H9 (cell line): ENCODE data around the gene CCR7. TPM values are rescaled to one million over a fixed set of nuclear protein-coding genes. Genes with fewer than 3 reads are reported as not detected.

Experiments
- DNase-seq: peaks from one replicate; pipeline ENCODE4 v3.0.0-alpha.2; 2017
- H2AFZ ChIP-seq: one replicate; pipeline ENCODE4 v1.6.1; 2013; ENCODE audit warnings: mild to moderate bottlenecking, low read length, control low read depth, moderate library complexity
- H2AK5ac ChIP-seq: 2 replicates; pipeline ENCODE4 v1.6.1; 2013; ENCODE audit warnings: low read length, control low read depth, mixed read lengths; ENCODE audit not compliant: insufficient read length
- H2BK120ac ChIP-seq: one replicate; pipeline ENCODE4 v1.6.1; 2013; ENCODE audit warnings: low read depth, mild to moderate bottlenecking, low read length, control low read depth, inconsistent platforms; ENCODE audit not compliant: poor library complexity, severe bottlenecking
- H2BK12ac ChIP-seq: 2 replicates; pipeline ENCODE4 v1.6.1; 2013; ENCODE audit warnings: low read length, control low read depth, mixed read lengths, low read depth; ENCODE audit not compliant: insufficient read length
- H2BK15ac ChIP-seq: 2 replicates; pipeline ENCODE4 v1.6.1; 2013; ENCODE audit warnings: low read depth, low read length, control low read depth
- H2BK20ac ChIP-seq: one replicate; pipeline ENCODE4 v1.6.1; 2013; ENCODE audit warnings: low read depth, mild to moderate bottlenecking, low read length, control low read depth, inconsistent platforms; ENCODE audit not compliant: poor library complexity, severe bottlenecking
- H2BK5ac ChIP-seq: 2 replicates; pipeline ENCODE4 v1.6.1; 2013; ENCODE audit warnings: low read length, control low read depth, mixed read lengths; ENCODE audit not compliant: insufficient read length
- H3K14ac ChIP-seq: 2 replicates; pipeline ENCODE4 v1.6.1; 2013; ENCODE audit warnings: low read length, control low read depth; ENCODE audit not compliant: insufficient read depth
- H3K18ac ChIP-seq: 2 replicates; pipeline ENCODE4 v1.6.1; 2013; ENCODE audit warnings: low read depth, mild to moderate bottlenecking, mixed read lengths, low read length, control low read depth; ENCODE audit not compliant: insufficient read length
- H3K23ac ChIP-seq: 2 replicates; pipeline ENCODE4 v1.6.1; 2013; ENCODE audit warnings: low read length, control low read depth, mixed read lengths, low read depth; ENCODE audit not compliant: insufficient read length
- H3K23me2 ChIP-seq: 2 replicates; pipeline ENCODE4 v1.6.1; 2013; ENCODE audit warnings: low read depth, mild to moderate bottlenecking, mixed read lengths, low read length, control low read depth; ENCODE audit not compliant: insufficient read length, poor library complexity, severe bottlenecking
- H3K27ac ChIP-seq: 2 replicates; pipeline ENCODE4 v1.5.1; 2013; ENCODE audit warnings: low read length, control low read depth, mixed read lengths, low read depth; ENCODE audit not compliant: insufficient read length
- H3K27me3 ChIP-seq: 2 replicates; pipeline ENCODE4 v1.6.1; 2013; ENCODE audit warnings: low read length, control low read depth, inconsistent platforms; ENCODE audit not compliant: insufficient read depth
- H3K4ac ChIP-seq: 2 replicates; pipeline ENCODE4 v1.6.1; 2013; ENCODE audit warnings: low read depth, mild to moderate bottlenecking, control low read depth, inconsistent platforms, low read length, moderate library complexity
- H3K4me1 ChIP-seq: 2 replicates; pipeline ENCODE4 v1.6.1; 2013; ENCODE audit warnings: low read length, control low read depth, inconsistent platforms; ENCODE audit not compliant: insufficient read depth
- H3K4me2 ChIP-seq: 2 replicates; pipeline ENCODE4 v1.6.1; 2013; ENCODE audit warnings: low read length, control low read depth, mixed read lengths; ENCODE audit not compliant: insufficient read length, insufficient read depth
- H3K56ac ChIP-seq: 2 replicates; pipeline ENCODE4 v1.6.1; 2013; ENCODE audit warnings: low read depth, mild to moderate bottlenecking, mixed read lengths, low read length, control low read depth; ENCODE audit not compliant: insufficient read length
- H3K79me1 ChIP-seq: 2 replicates; pipeline ENCODE4 v1.6.1; 2013; ENCODE audit warnings: low read depth, mild to moderate bottlenecking, moderate library complexity, low read length, control low read depth, inconsistent platforms; ENCODE audit not compliant: insufficient read depth, poor library complexity, severe bottlenecking
- H3K79me2 ChIP-seq: 2 replicates; pipeline ENCODE4 v1.6.1; 2013; ENCODE audit warnings: low read length, control low read depth, inconsistent platforms; ENCODE audit not compliant: insufficient read depth
- H3K9ac ChIP-seq: 2 replicates; pipeline ENCODE4 v1.6.1; 2013; ENCODE audit warnings: low read length, control low read depth, mixed read lengths; ENCODE audit not compliant: insufficient read length; ENCODE audit errors: extremely low read depth
- H3K9me3 ChIP-seq: one replicate; pipeline ENCODE4 v1.6.1; 2013; ENCODE audit warnings: low read depth, low read length, inconsistent platforms; ENCODE audit not compliant: control insufficient read depth
- H3T11ph ChIP-seq: one replicate; pipeline ENCODE4 v1.6.1; 2013; ENCODE audit warnings: mild to moderate bottlenecking, low read length, control low read depth, inconsistent platforms
- H4K20me1 ChIP-seq: one replicate; pipeline ENCODE4 v1.6.1; 2013; ENCODE audit not compliant: control insufficient read depth, insufficient read length, insufficient read depth
- H4K5ac ChIP-seq: 2 replicates; pipeline ENCODE4 v1.6.1; 2013; ENCODE audit warnings: low read depth, mild to moderate bottlenecking, mixed read lengths, low read length, control low read depth; ENCODE audit not compliant: insufficient read length
- H4K8ac ChIP-seq: replicated peaks from 2 replicates; pipeline ENCODE4 v1.6.1; 2013; ENCODE audit warnings: low read length, control low read depth, mixed read lengths, low read depth; ENCODE audit not compliant: insufficient read length
- H4K91ac ChIP-seq: 2 replicates; pipeline ENCODE4 v1.6.1; 2013; ENCODE audit warnings: low read depth, mild to moderate bottlenecking, moderate library complexity, mixed read lengths, low read length, control low read depth; ENCODE audit not compliant: insufficient read length
- H3K27ac Mint-ChIP-seq, 3 experiments: 2 replicates in 2 of 3; 3 replicates in 1 of 3; pipeline ENCODE4 v1.8.0; 2020 to 2021; ENCODE audit warnings: mixed read lengths in 3 of 3, mild to moderate bottlenecking in 1 of 3, moderate library complexity in 1 of 3
- H3K27me3 Mint-ChIP-seq: 2 replicates; pipeline ENCODE4 v1.8.0; 2021; ENCODE audit warnings: low read depth, mild to moderate bottlenecking, moderate library complexity, mixed read lengths
- H3K36me3 Mint-ChIP-seq, 3 experiments: 2 replicates in 2 of 3; 3 replicates in 1 of 3; pipeline ENCODE4 v1.8.0; 2020 to 2021; ENCODE audit warnings: low read depth in 3 of 3, mixed read lengths in 3 of 3; ENCODE audit not compliant: insufficient read depth in 1 of 3
- H3K4me1 Mint-ChIP-seq, 2 experiments: 2 replicates each; pipeline ENCODE4 v1.8.0; 2020; ENCODE audit warnings: mixed read lengths in 2 of 2
- H3K4me3 Mint-ChIP-seq, 2 experiments: 2 replicates in 1 of 2; 3 replicates in 1 of 2; pipeline ENCODE4 v1.8.0; 2020 to 2021; ENCODE audit warnings: mild to moderate bottlenecking in 2 of 2, mixed read lengths in 2 of 2, moderate library complexity in 1 of 2
- H3K9me3 Mint-ChIP-seq, 2 experiments: 2 replicates in 1 of 2; 3 replicates in 1 of 2; pipeline ENCODE4 v1.8.0; 2020; ENCODE audit warnings: mild to moderate bottlenecking in 2 of 2, mixed read lengths in 2 of 2, moderate library complexity in 1 of 2
- CTCF ChIP-seq: fragments of 200-600 bp; sonication (generic); conservative IDR thresholded peaks from 3 replicates; pipeline ENCODE4 v1.8.0; 2021; ENCODE audit warnings: antibody characterized with exemption, mild to moderate bottlenecking
- WGBS: extraction: QIAGEN DNeasy Blood & Tissue Kit; methylation state at CpG from one replicate; pipeline ENCODE4 v1.1.7; 2013; ENCODE audit warnings: missing lambda C conversion rate, low lambda C conversion rate, mixed read lengths; ENCODE audit not compliant: insufficient read length; ENCODE audit errors: extremely low coverage; 5-methylcytosine and 5-hydroxymethylcytosine counted together
- total RNA-seq: library from RNA; stranded (reverse); gene quantifications from 2 replicates; pipeline ENCODE4 v1.2.1, GENCODE V29; 2021

Gene CCR7
- total RNA-seq, 1 experiment from 2014 or later, result 0.31 TPM

- no peaks in the 10 kb centered on the region for H3K79me1 ChIP-seq
- peaks cover 18 to 33% of the 10 kb centered on the region in 2 experiments for H3K4me1 Mint-ChIP-seq
- H3K9ac ChIP-seq, result no peak overlapping the region
- H3K27me3 Mint-ChIP-seq, result peaks cover 15% of the 10 kb centered on the region
- TF ChIP-seq CTCF, result no peak
- no peaks in the 10 kb centered on the region for H3K27me3 ChIP-seq
- H3K4ac ChIP-seq, result no peak overlapping the region
- no peak overlapping the region for H3K14ac ChIP-seq
- no peak overlapping the region for H3K4me2 ChIP-seq
- H2BK12ac ChIP-seq, result no peak overlapping the region
- no peak overlapping the region for H3K23ac ChIP-seq
- no peak overlapping the region for H4K91ac ChIP-seq
- no peak for DNase-seq
- no peak overlapping the region for H2AK5ac ChIP-seq
- no peak overlapping the region for H3K27ac ChIP-seq
- no peaks in the 10 kb centered on the region for H4K20me1 ChIP-seq
- no peak overlapping the region for H4K8ac ChIP-seq
- no peaks in the 10 kb centered on the region for H3K79me2 ChIP-seq
- H3K18ac ChIP-seq, result no peak overlapping the region
- no peak overlapping the region for H2BK5ac ChIP-seq
- H2BK15ac ChIP-seq, result no peak overlapping the region
- H3K36me3 Mint-ChIP-seq, result no peaks in the 10 kb centered on the region; a peak in 2 of 7 replicates
- WGBS, result no CpG with 5 or more reads among the region's 1 CpG
- no peak overlapping the region for H3K4me3 Mint-ChIP-seq
- H4K5ac ChIP-seq, result no peak overlapping the region
- no peak overlapping the region for H2AFZ ChIP-seq
- no peak overlapping the region for H2BK20ac ChIP-seq
- no peak overlapping the region for H3T11ph ChIP-seq
- H3K56ac ChIP-seq, result no peak overlapping the region
- no peak overlapping the region for H2BK120ac ChIP-seq
- no peaks in the 10 kb centered on the region for H3K9me3 ChIP-seq
- no peak overlapping the region for H3K27ac Mint-ChIP-seq
- H3K4me1 ChIP-seq, result no peaks in the 10 kb centered on the region
- H3K23me2 ChIP-seq, result no peaks in the 10 kb centered on the region
- 0 out of 5 replicates have a peak, but pooled peaks cover 0 to 2% of the 10 kb centered on the region in 2 experiments for H3K9me3 Mint-ChIP-seq
These were observed 9.0 kb downstream of the CCR7 start for GRCh38 chr17:40556198-40556661.
